HUES64 (cell line): ENCODE measurements around the gene MAPK7.

ENCODE experiments used
- H3K27ac ChIP-seq: 2 replicates; pipeline ENCODE4 v1.7.0; 2013; ENCODE audit warnings: low read depth, low read length, inconsistent platforms
- H3K27me3 ChIP-seq: 2 replicates; pipeline ENCODE4 v1.6.1; 2013; ENCODE audit warnings: mild to moderate bottlenecking, low read length; ENCODE audit not compliant: insufficient read depth
- H3K36me3 ChIP-seq: 2 replicates; pipeline ENCODE4 v1.6.1; 2013; ENCODE audit warnings: mild to moderate bottlenecking, low read length; ENCODE audit not compliant: insufficient read depth
- H3K4me1 ChIP-seq: 2 replicates; pipeline ENCODE4 v1.6.1; 2013; ENCODE audit warnings: mild to moderate bottlenecking, low read length, moderate library complexity; ENCODE audit not compliant: insufficient read depth
- H3K4me3 ChIP-seq: 2 replicates; pipeline ENCODE4 v1.5.1; 2013; ENCODE audit warnings: mild to moderate bottlenecking, low read length, moderate library complexity
- H3K9ac ChIP-seq: 2 replicates; pipeline ENCODE4 v1.6.1; 2013; ENCODE audit warnings: mild to moderate bottlenecking, low read depth, low read length
- H3K9me3 ChIP-seq: 2 replicates; pipeline ENCODE4 v1.6.1; 2013; ENCODE audit warnings: low read depth, low read length; ENCODE audit not compliant: insufficient read depth
- WGBS: fragments of 150-250, 120-280 bp; methylation state at CpG from one replicate; pipeline ENCODE4 v1.1.7; 2013; ENCODE audit warnings: missing lambda C conversion rate; 5-methylcytosine and 5-hydroxymethylcytosine counted together

MAPK7 gene

DNA sequence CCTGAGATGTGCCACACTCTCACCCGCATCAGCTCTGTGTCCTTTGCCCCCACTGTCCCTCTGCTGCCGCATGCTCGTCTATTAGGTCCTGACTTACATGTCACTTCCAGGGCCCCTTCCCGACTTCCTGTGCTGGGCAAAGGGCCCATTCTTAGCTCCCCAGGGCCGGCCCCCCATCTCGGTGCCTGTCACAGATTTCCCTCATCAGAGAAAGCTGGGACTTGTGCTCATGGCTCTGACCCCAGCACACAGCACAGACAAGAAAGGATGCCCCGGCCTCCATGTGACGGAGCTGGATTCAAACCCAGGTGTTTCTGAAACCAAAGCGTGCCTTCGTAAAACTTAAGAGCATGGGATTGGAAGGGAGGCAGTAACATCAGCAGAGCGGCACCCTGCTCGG lies 5.9 kb upstream of the MAPK7 start:
- Histone ChIP-seq H3K36me3 (no peaks in the 10 kb centered on the region; the same call in 1 of the 2 replicates), H3K9ac (no peak overlapping the region), H3K4me1 (no peaks in the 10 kb centered on the region), H3K4me3 (no peak overlapping the region), H3K9me3 (no peaks in the 10 kb centered on the region), H3K27ac (no peak overlapping the region), H3K27me3 (no peaks in the 10 kb centered on the region)
- 93% methylated on average over 12 of the region's 12 CpGs for WGBS

DNA sequence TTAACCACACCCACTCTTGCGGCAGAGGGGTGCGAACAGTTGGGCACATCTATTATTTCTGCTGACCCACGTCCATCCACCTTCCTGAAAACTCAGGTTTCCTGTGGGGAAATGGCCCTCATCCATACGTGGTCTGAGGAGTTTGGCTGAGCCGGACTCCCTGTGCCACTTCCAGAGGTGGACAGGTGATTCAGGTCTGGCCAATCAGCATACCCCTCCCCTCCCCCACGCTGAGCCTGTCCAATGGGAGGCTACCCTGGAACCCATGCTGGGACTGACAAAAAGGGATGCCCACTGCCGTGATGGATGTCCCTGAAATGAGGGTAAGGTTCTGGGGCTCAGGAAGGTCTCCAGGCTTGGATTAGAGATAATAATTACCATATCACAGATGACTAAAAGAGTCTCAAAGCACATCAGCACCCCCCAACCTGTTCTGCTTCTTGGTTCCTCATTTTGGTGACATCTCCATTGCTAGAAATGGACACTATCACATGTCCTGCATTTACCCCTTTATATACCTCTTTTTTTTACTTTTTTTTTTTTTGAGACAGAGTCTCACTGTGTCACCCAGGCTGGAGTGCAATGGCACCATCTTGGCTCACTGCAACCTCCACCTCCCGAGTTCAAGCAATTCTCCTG lies 5.3 kb upstream of the MAPK7 start:
- H3K27ac ChIP-seq = no peak overlapping the region

DNA sequence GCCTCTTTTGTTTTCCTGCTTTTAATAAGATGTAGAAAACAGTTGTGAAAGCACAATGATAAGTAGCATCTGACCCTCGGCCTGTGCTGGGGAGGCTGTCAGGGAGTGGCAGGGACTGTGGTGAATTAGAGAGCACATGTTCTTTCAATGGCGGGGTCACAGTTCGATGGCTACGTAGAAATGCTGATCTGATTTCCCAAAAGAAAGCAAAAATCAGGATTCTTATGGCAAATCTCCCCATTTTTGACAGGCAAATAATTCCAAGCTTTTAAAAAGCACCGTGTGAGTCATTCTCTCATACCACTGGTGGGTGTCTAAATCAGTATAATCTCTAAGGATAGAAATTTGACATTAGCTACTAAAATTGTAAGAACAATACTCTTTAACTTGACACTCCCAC lies 4.2 kb upstream of the MAPK7 start:
- 96% methylated on average over 4 of the region's 5 CpGs for WGBS
- Histone ChIP-seq H3K36me3 (peaks cover under 1% of the 10 kb centered on the region; the same call in 1 of the 2 replicates), H3K27me3 (no peaks in the 10 kb centered on the region), H3K9me3 (no peaks in the 10 kb centered on the region), H3K9ac (no peak overlapping the region), H3K4me3 (no peak overlapping the region), H3K27ac (no peak overlapping the region), H3K4me1 (0 out of 2 replicates have a peak, but pooled peaks cover under 1% of the 10 kb centered on the region)

More for the DNA sequence above, 5.3 kb upstream of the MAPK7 start:
- Histone ChIP-seq H3K36me3 (no peaks in the 10 kb centered on the region; the same call in 1 of the 2 replicates), H3K9ac (no peak overlapping the region), H3K4me3 (no peak overlapping the region), H3K27me3 (no peaks in the 10 kb centered on the region), H3K9me3 (no peaks in the 10 kb centered on the region), H3K4me1 (no peaks in the 10 kb centered on the region)
- 90% methylated on average over 8 of the region's 8 CpGs for WGBS

DNA sequence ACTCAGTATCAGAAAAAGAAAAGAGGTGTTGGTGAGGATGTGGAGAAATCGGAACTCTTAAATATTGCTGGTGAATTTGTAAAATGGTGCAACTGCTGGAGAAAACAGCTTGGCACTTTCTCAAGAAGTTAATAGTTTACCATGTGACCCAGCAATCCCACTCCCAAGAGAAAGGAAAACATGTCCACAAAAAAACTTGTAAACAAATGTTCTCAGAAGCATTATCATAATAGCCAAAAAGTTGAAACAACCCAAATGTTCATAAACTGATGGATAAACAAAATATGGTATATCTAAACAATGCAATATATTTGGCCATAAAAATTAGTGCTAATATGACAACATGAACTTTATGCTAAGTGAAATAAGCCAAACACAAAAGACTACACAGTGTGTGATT lies 2.6 kb upstream of the MAPK7 start:
- Histone ChIP-seq H3K36me3 (peaks cover 17% of the 10 kb centered on the region), H3K4me3 (no peak overlapping the region), H3K27ac (no peak overlapping the region), H3K9me3 (no peaks in the 10 kb centered on the region), H3K27me3 (no peaks in the 10 kb centered on the region), H3K9ac (no peak overlapping the region), H3K4me1 (0 out of 2 replicates have a peak, but pooled peaks cover 5% of the 10 kb centered on the region)
- WGBS = 92% methylated on average over 1 of the region's 1 CpG

DNA sequence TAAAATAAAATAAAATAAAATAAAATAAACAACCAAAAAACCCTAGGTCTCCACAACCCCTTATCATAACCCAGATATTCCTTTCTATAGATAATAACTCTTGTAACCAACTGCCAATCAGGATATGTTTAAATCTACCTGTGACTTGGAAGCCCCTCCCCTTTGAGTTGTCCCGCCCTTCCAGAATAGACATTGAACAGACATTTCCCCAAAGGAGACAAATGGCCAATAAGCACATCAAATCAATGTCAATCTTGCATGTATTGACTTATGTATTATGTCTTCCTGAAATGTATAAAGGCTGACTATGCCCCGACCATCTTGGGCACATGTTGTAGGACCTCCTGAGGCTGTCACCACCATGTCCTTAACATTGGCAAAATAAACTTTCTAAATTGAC lies 1.5 kb upstream of the MAPK7 start:
- 85% methylated on average over 2 of the region's 2 CpGs for WGBS
- H3K9me3 ChIP-seq = no peaks in the 10 kb centered on the region
- H3K4me3 ChIP-seq = peak overlapping the region; percentile 86
- H3K27ac ChIP-seq = peak overlapping the region; percentile 96; the same call in 1 of the 2 replicates
- H3K9ac ChIP-seq = peak overlapping the region; percentile 85; the same call in 1 of the 2 replicates
- H3K4me1 ChIP-seq = 0 out of 2 replicates have a peak, but pooled peaks cover 5% of the 10 kb centered on the region
- peaks cover 28% of the 10 kb centered on the region for H3K36me3 ChIP-seq
- H3K27me3 ChIP-seq = no peaks in the 10 kb centered on the region

DNA sequence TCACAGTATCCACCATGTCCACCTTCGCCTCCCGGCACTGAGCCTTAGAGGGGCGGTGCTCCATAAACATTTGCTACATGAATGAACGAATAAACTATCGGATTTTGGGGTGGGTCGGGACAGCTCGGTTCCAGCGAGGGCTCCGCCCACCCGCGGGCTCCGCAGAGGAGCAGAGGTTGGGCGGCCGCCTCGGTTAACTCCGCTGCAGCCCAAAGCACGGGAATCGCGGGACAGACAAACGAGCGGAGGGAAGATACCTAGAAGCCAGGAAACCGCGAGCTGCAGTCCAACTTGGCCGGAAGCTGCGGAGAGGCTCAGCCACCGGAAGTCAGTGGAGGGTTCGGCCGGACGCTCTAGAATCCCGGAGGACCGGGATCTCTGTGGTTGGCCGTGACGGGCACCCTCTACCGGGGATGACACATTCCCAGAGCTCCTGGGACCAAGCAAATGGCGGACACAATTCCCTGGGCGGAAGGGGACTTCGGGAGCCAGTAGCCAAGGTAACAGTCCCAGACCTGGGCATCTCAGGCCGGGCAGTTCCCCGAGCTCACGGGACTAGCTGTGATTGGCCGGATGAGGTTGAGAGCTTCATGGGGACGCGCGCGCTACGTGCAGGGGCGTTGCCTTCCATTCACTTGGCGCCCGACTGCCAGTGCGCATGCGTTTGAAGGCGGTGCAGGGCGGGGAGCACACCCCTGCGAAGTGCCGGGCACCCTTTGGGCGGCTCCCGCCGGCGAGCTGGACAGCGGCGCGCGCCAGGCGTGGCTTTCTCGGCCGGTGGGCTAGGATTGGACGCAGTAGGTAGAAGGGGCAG lies 489 bp upstream of the MAPK7 start:
- H3K9me3 ChIP-seq = no peaks in the 10 kb centered on the region
- under 1% methylated on average over 67 of the region's 67 CpGs for WGBS
- H3K36me3 ChIP-seq = peaks cover 35% of the 10 kb centered on the region
- peak overlapping the region; percentile 85 for H3K9ac ChIP-seq
- no peaks in the 10 kb centered on the region for H3K27me3 ChIP-seq
- H3K4me1 ChIP-seq = 0 out of 2 replicates have a peak, but pooled peaks cover 5% of the 10 kb centered on the region
- peak overlapping the region; percentile 86 for H3K4me3 ChIP-seq
- peak overlapping the region; percentile 96 for H3K27ac ChIP-seq

DNA sequence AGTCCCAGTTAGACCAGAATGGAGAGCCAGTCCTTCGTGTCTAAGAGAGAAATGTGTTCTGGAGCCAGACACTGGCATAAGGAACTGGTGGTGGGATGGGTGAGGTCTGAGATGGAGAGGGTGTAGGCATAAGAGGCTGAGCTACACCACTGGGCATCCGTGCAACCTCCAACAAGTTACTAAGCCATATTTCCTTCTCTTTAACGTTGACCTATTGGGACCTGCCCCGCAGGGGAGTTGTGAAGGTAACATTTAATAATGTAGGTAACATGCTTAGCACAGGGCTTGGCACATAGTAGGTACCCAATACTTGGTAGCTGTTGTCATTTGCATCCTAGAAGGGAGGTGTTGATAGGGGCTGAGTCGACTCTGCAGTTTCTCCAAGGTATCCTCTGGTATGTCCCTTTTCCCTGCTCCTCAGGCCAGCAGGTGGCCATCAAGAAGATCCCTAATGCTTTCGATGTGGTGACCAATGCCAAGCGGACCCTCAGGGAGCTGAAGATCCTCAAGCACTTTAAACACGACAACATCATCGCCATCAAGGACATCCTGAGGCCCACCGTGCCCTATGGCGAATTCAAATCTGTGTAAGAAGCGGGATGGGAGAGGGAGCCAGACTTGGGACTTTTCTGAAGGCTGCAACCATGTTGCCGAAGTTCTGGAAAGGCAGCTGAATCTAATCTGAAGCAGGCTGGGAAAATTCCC lies 1.2 kb downstream of the MAPK7 start:
- H3K4me3 ChIP-seq = peak overlapping the region; percentile 86
- no peaks in the 10 kb centered on the region for H3K9me3 ChIP-seq
- peaks cover 52% of the 10 kb centered on the region for H3K36me3 ChIP-seq
- H3K27ac ChIP-seq = no peak overlapping the region
- H3K4me1 ChIP-seq = 0 out of 2 replicates have a peak, but pooled peaks cover 5% of the 10 kb centered on the region
- WGBS = 87% methylated on average over 12 of the region's 13 CpGs
- peak overlapping the region; percentile 77; the same call in 1 of the 2 replicates for H3K9ac ChIP-seq
- no peaks in the 10 kb centered on the region for H3K27me3 ChIP-seq

DNA sequence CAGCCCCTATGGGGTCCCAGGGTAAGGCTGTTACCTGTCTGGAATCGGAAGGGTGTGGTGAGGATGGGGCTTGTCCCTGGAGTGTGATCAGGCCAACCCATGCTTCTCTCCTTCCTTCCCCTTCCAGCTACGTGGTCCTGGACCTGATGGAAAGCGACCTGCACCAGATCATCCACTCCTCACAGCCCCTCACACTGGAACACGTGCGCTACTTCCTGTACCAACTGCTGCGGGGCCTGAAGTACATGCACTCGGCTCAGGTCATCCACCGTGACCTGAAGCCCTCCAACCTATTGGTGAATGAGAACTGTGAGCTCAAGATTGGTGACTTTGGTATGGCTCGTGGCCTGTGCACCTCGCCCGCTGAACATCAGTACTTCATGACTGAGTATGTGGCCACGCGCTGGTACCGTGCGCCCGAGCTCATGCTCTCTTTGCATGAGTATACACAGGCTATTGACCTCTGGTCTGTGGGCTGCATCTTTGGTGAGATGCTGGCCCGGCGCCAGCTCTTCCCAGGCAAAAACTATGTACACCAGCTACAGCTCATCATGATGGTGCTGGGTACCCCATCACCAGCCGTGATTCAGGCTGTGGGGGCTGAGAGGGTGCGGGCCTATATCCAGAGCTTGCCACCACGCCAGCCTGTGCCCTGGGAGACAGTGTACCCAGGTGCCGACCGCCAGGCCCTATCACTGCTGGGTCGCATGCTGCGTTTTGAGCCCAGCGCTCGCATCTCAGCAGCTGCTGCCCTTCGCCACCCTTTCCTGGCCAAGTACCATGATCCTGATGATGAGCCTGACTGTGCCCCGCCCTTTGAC lies 2.4 kb downstream of the MAPK7 start:
- 0 out of 2 replicates have a peak, but pooled peaks cover 5% of the 10 kb centered on the region for H3K4me1 ChIP-seq
- peaks cover 64% of the 10 kb centered on the region for H3K36me3 ChIP-seq
- H3K27ac ChIP-seq = no peak overlapping the region
- H3K9ac ChIP-seq = no peak overlapping the region
- no peak overlapping the region for H3K4me3 ChIP-seq
- H3K27me3 ChIP-seq = no peaks in the 10 kb centered on the region
- 97% methylated on average over 29 of the region's 29 CpGs for WGBS
- no peaks in the 10 kb centered on the region for H3K9me3 ChIP-seq

DNA sequence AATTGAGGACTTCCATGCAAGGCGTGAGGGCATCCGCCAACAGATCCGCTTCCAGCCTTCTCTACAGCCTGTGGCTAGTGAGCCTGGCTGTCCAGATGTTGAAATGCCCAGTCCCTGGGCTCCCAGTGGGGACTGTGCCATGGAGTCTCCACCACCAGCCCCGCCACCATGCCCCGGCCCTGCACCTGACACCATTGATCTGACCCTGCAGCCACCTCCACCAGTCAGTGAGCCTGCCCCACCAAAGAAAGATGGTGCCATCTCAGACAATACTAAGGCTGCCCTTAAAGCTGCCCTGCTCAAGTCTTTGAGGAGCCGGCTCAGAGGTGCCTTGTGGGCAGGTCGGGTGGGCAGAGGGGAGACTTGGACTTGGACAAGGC lies 3.1 kb downstream of the MAPK7 start:
- H3K36me3 ChIP-seq = peaks cover 64% of the 10 kb centered on the region

DNA sequence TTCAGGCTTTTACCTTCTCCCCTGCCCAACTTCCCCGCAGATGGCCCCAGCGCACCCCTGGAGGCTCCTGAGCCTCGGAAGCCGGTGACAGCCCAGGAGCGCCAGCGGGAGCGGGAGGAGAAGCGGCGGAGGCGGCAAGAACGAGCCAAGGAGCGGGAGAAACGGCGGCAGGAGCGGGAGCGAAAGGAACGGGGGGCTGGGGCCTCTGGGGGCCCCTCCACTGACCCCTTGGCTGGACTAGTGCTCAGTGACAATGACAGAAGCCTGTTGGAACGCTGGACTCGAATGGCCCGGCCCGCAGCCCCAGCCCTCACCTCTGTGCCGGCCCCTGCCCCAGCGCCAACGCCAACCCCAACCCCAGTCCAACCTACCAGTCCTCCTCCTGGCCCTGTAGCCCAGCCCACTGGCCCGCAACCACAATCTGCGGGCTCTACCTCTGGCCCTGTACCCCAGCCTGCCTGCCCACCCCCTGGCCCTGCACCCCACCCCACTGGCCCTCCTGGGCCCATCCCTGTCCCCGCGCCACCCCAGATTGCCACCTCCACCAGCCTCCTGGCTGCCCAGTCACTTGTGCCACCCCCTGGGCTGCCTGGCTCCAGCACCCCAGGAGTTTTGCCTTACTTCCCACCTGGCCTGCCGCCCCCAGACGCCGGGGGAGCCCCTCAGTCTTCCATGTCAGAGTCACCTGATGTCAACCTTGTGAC lies 3.6 kb downstream of the MAPK7 start:
- H3K9me3 ChIP-seq = no peaks in the 10 kb centered on the region
- no peak overlapping the region for H3K9ac ChIP-seq
- no peaks in the 10 kb centered on the region for H3K27me3 ChIP-seq
- 96% methylated on average over 31 of the region's 31 CpGs for WGBS
- H3K36me3 ChIP-seq = peaks cover 64% of the 10 kb centered on the region
- H3K4me1 ChIP-seq = peaks cover 10% of the 10 kb centered on the region
- no peak overlapping the region for H3K27ac ChIP-seq
- no peak overlapping the region for H3K4me3 ChIP-seq

More for the DNA sequence above, 3.1 kb downstream of the MAPK7 start:
- Histone ChIP-seq H3K27ac (no peak overlapping the region), H3K4me3 (no peak overlapping the region), H3K9me3 (no peaks in the 10 kb centered on the region), H3K9ac (no peak overlapping the region), H3K4me1 (peaks cover 6% of the 10 kb centered on the region; the same call in 1 of the 2 replicates), H3K27me3 (no peaks in the 10 kb centered on the region)
- 95% methylated on average over 7 of the region's 7 CpGs for WGBS
